ENCODE measurements around the gene ROCK2. TPM values are rescaled to one million over a fixed set of nuclear protein-coding genes. Genes with fewer than 3 reads are reported as not detected.

Gene ROCK2
- total and polyA plus RNA-seq, 2 donors (not counting 1 experiment from before 2014, with no cell fraction given), result 2.3 to 30.2 TPM

GRCh38 chr2:11163439-11164317 is 180.8 kb downstream of the ROCK2 start:
- Histone ChIP-seq H3K9ac (ENCODE audit: low read length) (no peak overlapping the region), H3K27me3 (replicated peaks in 1 of 4; ENCODE audit: control extremely low read depth in 1 of 4, control insufficient read depth in 3 of 4, insufficient read depth in 4 of 4, low read length in 3 of 4) (no peaks in the 10 kb centered on the region), H2AFZ (ENCODE audit: insufficient read depth, low read depth, low read length, poor library complexity, severe bottlenecking) (no peak overlapping the region), H4K20me1 (ENCODE audit: control insufficient read depth, insufficient read depth, low read length, poor library complexity, severe bottlenecking) (no peaks in the 10 kb centered on the region), H3K36me3 (replicated peaks in 1 of 2; ENCODE audit: control extremely low read depth in 1 of 2, control insufficient read depth in 1 of 2, extremely low read depth in 1 of 2, insufficient read depth in 2 of 2, low read length in 1 of 2) (no peaks in the 10 kb centered on the region), H3K4me3 (ENCODE audit: control extremely low read depth in 1 of 5, extremely low read depth in 1 of 5, insufficient read depth in 1 of 5, low read depth in 2 of 5, low read length in 4 of 5) (no peak overlapping the region), H3K4me2 (replicated peaks; ENCODE audit: low read depth, low read length, poor library complexity, severe bottlenecking) (no peak overlapping the region), H3K27ac (ENCODE audit: low read length in 2 of 2) (no peak overlapping the region), H3K4me1 (ENCODE audit: control insufficient read depth in 2 of 2, insufficient read depth in 2 of 2, low read length in 2 of 2) (peaks cover 7 to 12% of the 10 kb centered on the region in 2 donors), H3K79me2 (ENCODE audit: control insufficient read depth, insufficient read depth, low read length) (no peaks in the 10 kb centered on the region), H3K9me3 (ENCODE audit: control extremely low read depth in 1 of 3, control insufficient read depth in 2 of 3, insufficient read depth in 1 of 3, low read length in 2 of 3) (peaks cover 0 to 4% (median 0%) of the 10 kb centered on the region in 3 donors)
- intact Hi-C loops (cut with micrococcal nuclease), result loop anchor here (5.0 kb wide), 1 partner anchor 39 kb away; no protein-coding TSS in a partner anchor
- Mint-ChIP-seq H3K4me3 (no peak overlapping the region), H3K9me3 (ENCODE audit: insufficient read depth) (no peaks in the 10 kb centered on the region), H3K4me1 (peaks cover 12% of the 10 kb centered on the region), H3K27ac (no peak overlapping the region), H3K27me3 (no peaks in the 10 kb centered on the region)
- no peak for ATAC-seq (ENCODE audit: low read depth)
- ChIA-PET POLR2A (no interaction called here), CTCF (interaction anchor here (1.4 kb wide), 1 partner anchor 31 kb away, joined by 6 read pairs; a partner anchor contains a TSS)
- no peak for TF ChIP-seq CTCF (IDR thresholded peaks at IDR 0.05)
- TF ChIP-seq EZH2 (IDR thresholded peaks at IDR 0.05; ENCODE audit: borderline replicate concordance, insufficient read depth, low read depth, low read length, poor library complexity, severe bottlenecking), result no peak
- no peak for DNase-seq
- WGBS (ENCODE audit: insufficient coverage), result 98% methylated on average over 6 of the region's 16 CpGs

GRCh38 chr2:11161747-11162146 is 182.7 kb downstream of the ROCK2 start:
- Histone ChIP-seq H3K27ac (ENCODE audit: low read length in 2 of 2) (no peak overlapping the region), H2AFZ (ENCODE audit: insufficient read depth, low read depth, low read length, poor library complexity, severe bottlenecking) (no peak overlapping the region), H4K20me1 (ENCODE audit: control insufficient read depth, insufficient read depth, low read length, poor library complexity, severe bottlenecking) (peaks cover 3% of the 10 kb centered on the region), H3K4me3 (ENCODE audit: control extremely low read depth in 1 of 5, extremely low read depth in 1 of 5, insufficient read depth in 1 of 5, low read depth in 2 of 5, low read length in 4 of 5) (no peak overlapping the region), H3K9me3 (ENCODE audit: control extremely low read depth in 1 of 3, control insufficient read depth in 2 of 3, insufficient read depth in 1 of 3, low read length in 2 of 3) (peaks cover 0 to 8% (median 0%) of the 10 kb centered on the region in 3 donors), H3K4me1 (ENCODE audit: control insufficient read depth in 2 of 2, insufficient read depth in 2 of 2, low read length in 2 of 2) (peaks cover 7 to 13% of the 10 kb centered on the region in 2 donors), H3K79me2 (ENCODE audit: control insufficient read depth, insufficient read depth, low read length) (peaks cover 5% of the 10 kb centered on the region), H3K36me3 (replicated peaks in 1 of 2; ENCODE audit: control extremely low read depth in 1 of 2, control insufficient read depth in 1 of 2, extremely low read depth in 1 of 2, insufficient read depth in 2 of 2, low read length in 1 of 2) (no peaks in the 10 kb centered on the region), H3K27me3 (replicated peaks in 1 of 4; ENCODE audit: control extremely low read depth in 1 of 4, control insufficient read depth in 3 of 4, insufficient read depth in 4 of 4, low read length in 3 of 4) (no peaks in the 10 kb centered on the region), H3K9ac (ENCODE audit: low read length) (no peak overlapping the region), H3K4me2 (replicated peaks; ENCODE audit: low read depth, low read length, poor library complexity, severe bottlenecking) (no peak overlapping the region)
- TF ChIP-seq CTCF (IDR thresholded peaks at IDR 0.05) (no peak), EZH2 (IDR thresholded peaks at IDR 0.05; ENCODE audit: borderline replicate concordance, insufficient read depth, low read depth, low read length, poor library complexity, severe bottlenecking) (no peak)
- Mint-ChIP-seq H3K27ac (no peak overlapping the region), H3K9me3 (ENCODE audit: insufficient read depth) (no peaks in the 10 kb centered on the region), H3K4me1 (peaks cover 16% of the 10 kb centered on the region), H3K4me3 (no peak overlapping the region), H3K27me3 (no peaks in the 10 kb centered on the region)
- ChIA-PET CTCF (interaction anchor here (0.7 to 1.4 kb wide), 2 partner anchors 29 to 298 kb away, joined by 4 to 8 read pairs; a partner anchor contains a TSS), POLR2A (interaction anchor here (1.2 kb wide), 1 partner anchor 29 kb away, joined by 6 read pairs; a partner anchor contains a TSS)
- intact Hi-C loops (cut with micrococcal nuclease), result loop anchor here (5.0 kb wide), 1 partner anchor 41 kb away; no protein-coding TSS in a partner anchor
- 100% methylated on average over 4 of the region's 4 CpGs for WGBS (ENCODE audit: insufficient coverage)
- DNase-seq (no peak), ATAC-seq (ENCODE audit: low read depth) (no peak)
